H1 (cell line): ENCODE results near the gene EPB41L1. TPM values are rescaled to one million over a fixed set of nuclear protein-coding genes. Genes with fewer than 3 reads are reported as not detected.

Source experiments
- KDM4A ChIP-seq: IDR thresholded peaks from one replicate; pipeline ENCODE4 v1.7.1; 2012; ENCODE audit warnings: low read depth, mild to moderate bottlenecking, moderate library complexity, low read length, inconsistent platforms; ENCODE audit not compliant: severe bottlenecking
- RBBP5 ChIP-seq: IDR thresholded peaks from 2 replicates; pipeline ENCODE4 v1.7.1; 2012; ENCODE audit warnings: low read depth, mild to moderate bottlenecking, inconsistent platforms, low read length, moderate library complexity, borderline replicate concordance
- polyA plus RNA-seq, 7 experiments: library from polyadenylated mRNA; depleted of rRNA in 3 of 7; stranded (reverse) in 5 of 7; unstranded in 2 of 7; fragments of >200 nt in 5 of 7; fragments of 200-250 nt in 2 of 7; gene quantifications; 1 replicate in 5 of 7; 2 replicates in 1 of 7; 4 replicates in 1 of 7; pipeline versions ENCODE4 v1.2.1 to v1.2.3, GENCODE V29; 2011 to 2013; ENCODE audit warnings: missing spikeins in 2 of 7, mixed read lengths in 2 of 7
- total RNA-seq: library from RNA; stranded (reverse); fragmentation: NEBNext Ultra II Directional; extraction: Animal tissue kit (Norgen Biotek cat#: 25700); gene quantifications from 2 replicates; pipeline ENCODE4 v1.2.1, GENCODE V29; 2021

Gene EPB41L1
- total and polyA plus RNA-seq, 2 of the 8 experiments (the other 6 are each of a cell fraction or from before 2014, with no cell fraction given), result 14.8 to 36.0 TPM

GRCh38 chr20:36272547-36273220 lies 118.1 kb downstream of the EPB41L1 start (continued):
- TF ChIP-seq KDM4A, result no peak
- no peak for TF ChIP-seq RBBP5
